GM18858 (cell line): ENCODE measurements around the gene POLD1.

ENCODE experiments used
- ATAC-seq: cut with Tn5 transposase; IDR thresholded peaks from one replicate; pipeline ENCODE4 v1.9.1; 2021; ENCODE audit not compliant: unreplicated experiment

POLD1 gene

DNA sequence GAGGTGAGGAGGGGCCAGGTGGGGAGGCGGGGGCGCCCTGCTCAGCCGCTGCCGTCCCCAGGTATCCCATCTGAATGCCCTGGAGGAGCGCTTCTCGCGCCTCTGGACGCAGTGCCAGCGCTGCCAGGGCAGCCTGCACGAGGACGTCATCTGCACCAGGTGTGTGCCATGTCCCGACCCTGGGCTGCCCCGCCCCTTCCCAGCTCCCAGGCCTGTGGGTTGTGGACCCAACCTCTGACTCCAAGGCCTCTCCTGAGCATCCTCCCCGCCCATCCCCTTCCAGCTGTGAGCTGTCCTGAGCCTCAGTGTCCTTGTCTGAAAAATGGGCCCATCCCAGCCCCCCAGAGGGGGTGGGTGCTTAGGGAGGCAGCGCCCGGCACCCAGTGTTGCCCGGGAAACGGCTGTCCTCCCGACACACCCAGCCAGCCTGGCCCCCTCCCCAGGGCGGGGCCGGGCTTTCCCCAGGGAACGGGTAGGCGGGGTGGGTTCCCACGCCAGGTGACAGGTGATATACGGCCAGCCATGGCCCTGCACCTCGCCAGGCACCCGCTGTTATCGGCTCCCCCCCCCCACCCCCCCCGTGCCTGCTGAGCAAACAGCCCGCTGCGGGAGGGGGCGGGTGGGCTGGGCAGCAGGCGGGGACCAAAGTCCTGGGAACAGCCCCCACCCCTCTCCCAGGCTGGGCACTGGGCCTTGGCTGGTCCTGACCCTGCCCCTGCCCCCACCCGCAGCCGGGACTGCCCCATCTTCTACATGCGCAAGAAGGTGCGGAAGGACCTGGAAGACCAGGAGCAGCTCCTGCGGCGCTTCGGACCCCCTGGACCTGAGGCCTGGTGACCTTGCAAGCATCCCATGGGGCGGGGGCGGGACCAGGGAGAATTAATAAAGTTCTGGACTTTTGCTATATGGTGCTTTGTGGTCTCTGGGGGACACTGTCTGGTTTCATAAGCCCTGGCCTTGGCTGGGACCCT lies 33.2 kb downstream of the POLD1 start:
- ATAC-seq, result no peak

- ATAC-seq, result no peak
These were observed 34.3 kb downstream of the POLD1 start, which contains the start of gene SPIB for GRCh38 chr19:50418176-50419021. TSS of gene SPIB (plus strand) at chr19:50418938. CDS start at chr19:50418963, 25 bp downstream.

- ATAC-seq, result no peak
These were observed 35.0 kb downstream of the POLD1 start for GRCh38 chr19:50419022-50419579.

DNA sequence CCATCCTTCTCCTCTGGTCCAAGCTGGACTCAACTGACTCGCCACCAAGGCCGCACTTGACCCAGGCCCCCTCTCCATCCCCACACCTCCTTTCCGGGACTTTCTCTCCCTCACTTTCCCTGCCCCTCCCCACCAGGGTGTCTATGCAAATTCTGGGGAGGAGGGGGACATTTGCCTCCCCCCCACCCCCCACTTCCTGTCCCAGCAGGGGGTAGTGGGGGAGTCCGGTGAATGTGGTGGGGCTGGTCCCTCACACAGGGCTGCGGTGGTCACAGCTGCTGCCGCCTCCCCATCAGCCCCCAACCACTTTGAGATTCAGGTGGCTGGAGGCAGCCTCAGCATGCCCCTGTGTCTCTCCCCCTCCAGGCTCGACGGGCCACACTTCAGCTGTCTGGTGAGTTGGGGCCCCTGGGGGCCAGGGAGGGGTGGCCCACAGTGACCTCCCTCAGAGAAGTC lies 35.5 kb downstream of the POLD1 start:
- no peak for ATAC-seq

- ATAC-seq, result no peak
These were observed 36.0 kb downstream of the POLD1 start for GRCh38 chr19:50420127-50420526.

DNA sequence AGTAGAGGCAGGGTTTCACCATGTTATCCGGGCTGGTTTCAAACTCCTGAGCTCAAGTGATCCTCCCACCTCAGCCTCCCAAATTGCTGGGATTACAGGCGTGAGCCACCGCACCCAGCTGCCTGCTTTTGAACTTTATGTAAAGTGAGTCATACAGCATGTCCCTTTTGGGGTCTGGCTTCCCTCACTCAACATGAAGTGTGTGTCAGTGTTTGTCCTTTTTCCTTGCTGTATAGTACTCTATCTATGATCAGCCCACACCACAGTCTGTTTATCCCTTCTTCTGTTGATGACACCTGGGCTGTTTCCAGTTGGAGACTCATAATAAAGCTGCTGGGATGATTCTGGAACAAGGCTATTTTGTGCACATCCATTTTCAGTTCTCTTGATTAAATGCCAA lies 36.7 kb downstream of the POLD1 start:
- ATAC-seq, result no peak

- ATAC-seq, result no peak
These were observed 38.5 kb downstream of the POLD1 start for GRCh38 chr19:50422397-50423278.

GRCh38 chr19:50423279-50424113 lies 39.3 kb downstream of the POLD1 start:
- no peak for ATAC-seq

DNA sequence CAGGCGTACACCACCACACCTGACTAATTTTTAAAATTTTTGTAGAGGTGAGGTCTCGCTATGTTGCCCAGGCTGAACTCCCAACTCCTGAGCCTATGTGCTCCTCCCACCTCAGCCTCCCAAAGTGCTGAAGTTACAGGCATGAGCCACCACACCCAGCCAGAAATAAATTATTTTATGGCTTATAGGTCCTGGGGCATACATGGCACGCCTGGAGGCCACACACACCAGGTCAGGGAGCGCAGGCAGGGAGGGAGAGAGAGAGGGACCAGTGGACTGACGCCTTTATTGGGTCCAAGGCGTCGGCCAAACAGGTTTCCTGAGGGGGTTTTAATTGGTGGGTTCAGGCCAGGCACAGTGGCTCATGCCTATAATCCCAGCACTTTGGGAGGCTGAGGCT lies 41.4 kb downstream of the POLD1 start:
- no peak for ATAC-seq

GRCh38 chr19:50427318-50427925 lies 43.3 kb downstream of the POLD1 start:
- no peak for ATAC-seq

GRCh38 chr19:50427997-50428425 lies 43.9 kb downstream of the POLD1 start:
- ATAC-seq, result no peak

DNA sequence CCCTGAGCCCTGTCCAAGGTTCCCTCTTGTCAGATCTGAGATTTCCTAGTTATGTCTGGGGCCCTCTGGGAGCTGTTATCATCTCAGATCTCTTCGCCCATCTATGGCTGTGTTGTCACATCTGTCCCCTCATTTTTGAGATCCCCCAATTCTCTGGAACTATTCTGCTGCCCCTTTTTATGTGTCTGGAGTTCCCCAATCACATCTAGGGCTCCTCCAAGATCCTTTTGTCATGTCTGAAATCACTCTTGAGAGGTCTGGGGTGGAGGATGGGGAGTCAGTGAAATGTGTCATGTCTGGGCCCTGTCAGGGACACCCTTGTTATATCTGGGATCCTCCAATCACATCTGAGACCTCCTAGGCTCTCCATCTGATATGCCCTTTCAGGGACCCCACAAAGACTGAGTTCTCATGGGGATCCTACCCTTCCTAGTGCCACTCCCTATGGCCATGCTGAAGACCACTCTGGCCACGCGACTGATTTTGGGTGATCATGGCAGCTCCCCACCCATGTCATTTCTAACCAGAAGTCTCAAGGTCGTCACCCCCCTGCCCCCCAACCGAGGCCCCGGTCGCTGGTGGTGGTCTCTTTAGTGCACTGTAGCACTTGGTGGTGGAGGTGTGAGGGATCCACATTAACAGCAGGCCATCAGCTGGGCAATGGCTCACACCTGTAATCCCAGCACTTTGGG lies 44.8 kb downstream of the POLD1 start:
- no peak for ATAC-seq

DNA sequence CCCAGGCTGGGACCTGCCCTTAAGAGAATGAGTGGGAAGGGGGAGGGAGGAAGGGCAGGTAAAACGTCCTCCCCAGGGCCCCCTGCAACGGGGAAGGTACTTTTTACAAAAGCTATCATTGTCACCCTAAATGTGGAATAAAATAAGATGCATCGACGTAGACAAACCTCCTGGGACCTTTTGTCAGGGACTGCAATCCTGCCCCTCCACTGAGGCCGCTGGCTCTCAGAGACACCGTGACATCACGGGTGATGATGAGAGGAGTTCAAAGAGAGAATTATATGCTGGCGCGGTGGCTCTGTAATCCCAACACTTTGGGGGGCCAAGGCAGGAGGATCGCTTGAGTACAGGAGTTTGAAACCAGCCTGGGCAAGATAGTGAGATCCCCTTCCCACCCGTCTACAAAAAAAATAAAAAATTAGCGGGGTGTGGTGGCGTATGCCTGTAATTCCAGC lies 46.8 kb downstream of the POLD1 start:
- no peak for ATAC-seq

DNA sequence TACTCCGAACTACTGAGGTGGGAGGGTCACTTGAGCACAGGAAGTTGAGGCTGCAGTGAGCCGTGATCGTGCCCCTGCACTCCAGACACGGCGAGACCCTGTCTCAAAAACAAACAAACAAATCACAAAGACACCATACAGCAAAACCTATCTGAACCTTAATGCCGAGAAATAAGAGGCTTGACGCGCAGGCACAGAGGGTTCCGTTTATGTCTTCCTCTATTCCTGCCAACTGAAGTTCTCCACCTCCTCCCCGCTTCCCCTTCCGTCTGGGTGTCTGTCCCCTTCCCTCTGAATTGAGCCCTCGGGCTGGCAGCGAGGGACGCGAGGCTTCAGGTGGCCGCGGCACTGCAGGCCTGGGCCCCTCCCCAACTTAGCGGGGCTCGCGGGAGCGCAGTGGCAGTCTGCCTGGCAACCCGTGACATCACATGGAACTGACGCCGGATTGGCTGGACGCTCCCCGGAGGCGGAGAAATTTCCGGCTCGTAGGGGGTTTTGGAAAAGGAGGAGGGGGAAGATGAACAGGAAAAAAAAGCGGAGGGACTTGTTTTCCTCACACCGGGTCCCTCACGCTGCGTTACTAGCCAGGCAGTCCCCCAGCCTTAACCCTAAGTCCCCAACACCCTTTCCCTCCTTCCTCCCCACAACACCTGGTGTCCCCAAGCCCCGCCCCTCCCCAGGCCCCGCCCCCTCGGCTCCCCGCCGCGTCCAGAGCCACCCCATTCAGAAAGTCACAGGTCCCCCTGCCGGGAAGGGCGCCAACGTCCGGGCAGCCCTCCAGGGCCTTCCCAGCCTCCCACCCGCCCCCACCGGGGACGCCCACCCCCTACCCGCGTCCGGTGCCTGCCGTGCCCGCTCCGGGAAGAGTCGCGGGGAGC lies 47.4 kb downstream of the POLD1 start:
- ATAC-seq, result peak; percentile 69

DNA sequence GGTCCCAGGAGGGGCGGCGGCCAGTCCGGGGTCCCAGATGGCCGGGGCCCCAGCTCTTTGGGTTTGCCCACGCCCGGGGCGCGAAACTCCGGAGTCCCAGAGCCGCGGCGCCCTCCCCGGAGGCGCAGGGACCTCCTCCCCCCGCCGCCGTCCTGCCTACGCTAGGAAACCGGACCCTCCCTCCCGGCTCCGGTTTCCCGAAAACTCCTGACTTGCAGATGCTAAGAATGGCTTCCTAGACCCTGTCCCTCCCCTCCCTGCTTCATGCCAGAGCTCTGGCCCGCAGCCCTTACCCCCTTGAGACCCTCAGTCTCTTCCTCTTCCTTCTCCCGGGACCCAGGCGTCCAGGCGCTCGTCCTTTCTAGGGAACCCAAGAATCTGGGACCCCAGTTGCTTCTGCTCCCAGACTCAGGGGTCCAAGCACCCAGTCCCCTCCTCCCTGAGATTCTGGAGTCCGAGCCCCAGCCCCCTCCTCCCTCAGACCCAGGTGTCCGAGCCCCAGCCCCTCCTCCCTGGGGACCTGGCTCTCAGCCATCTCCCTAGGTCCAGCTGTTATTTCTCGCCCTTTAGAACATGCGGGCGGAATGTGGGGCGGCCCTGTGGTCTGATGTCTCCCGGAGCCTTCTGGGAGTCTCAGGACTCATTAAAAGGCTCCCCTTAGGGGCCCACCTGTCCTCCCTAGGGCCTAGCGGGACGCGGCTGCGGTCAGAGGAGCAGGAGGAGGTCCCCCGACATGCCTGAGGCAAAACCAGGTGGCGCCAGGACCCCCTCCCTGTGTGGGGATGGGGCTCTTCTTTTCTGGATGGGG lies 48.3 kb downstream of the POLD1 start, which contains the start of gene MYBPC2:
Gene MYBPC2 (plus strand): TSS at position 672 of the 808 bp plus-strand sequence. CDS start 62 bp downstream, at position 734.
- no peak for ATAC-seq
